AG08395 (cell line): ENCODE data around the gene FMNL2.

Experiments
- DNase-seq: peaks from one replicate; pipeline ENCODE4 v3.0.0; 2012; ENCODE audit warnings: mixed read lengths, low spot score

FMNL2 gene

GRCh38 chr2:152339556-152340286 lies 4.7 kb downstream of the FMNL2 start:
- no peak for DNase-seq

GRCh38 chr2:152342259-152343046 lies 7.5 kb downstream of the FMNL2 start:
- no peak for DNase-seq

- DNase-seq = no peak
Observed at GRCh38 chr2:152343426-152343825, 8.5 kb downstream of the FMNL2 start.

- DNase-seq = no peak
Observed at GRCh38 chr2:152344579-152345195, 9.7 kb downstream of the FMNL2 start.

- peak; percentile 66 for DNase-seq
Observed at GRCh38 chr2:152347076-152347475, 12.1 kb downstream of the FMNL2 start.

GRCh38 chr2:152348388-152348787 lies 13.4 kb downstream of the FMNL2 start:
- no peak for DNase-seq

- DNase-seq = no peak
Observed at GRCh38 chr2:152349416-152349815, 14.4 kb downstream of the FMNL2 start.

GRCh38 chr2:152350155-152350679 lies 15.2 kb downstream of the FMNL2 start:
- DNase-seq = no peak

GRCh38 chr2:152352616-152353015 lies 17.6 kb downstream of the FMNL2 start:
- no peak for DNase-seq

GRCh38 chr2:152353364-152353763 lies 18.4 kb downstream of the FMNL2 start:
- DNase-seq = no peak

- DNase-seq = peak; percentile 36
Observed at GRCh38 chr2:152354069-152354755, 19.2 kb downstream of the FMNL2 start.

- peak; percentile 19 for DNase-seq
Observed at GRCh38 chr2:152354909-152355308, 19.9 kb downstream of the FMNL2 start.

GRCh38 chr2:152355409-152355831 lies 20.4 kb downstream of the FMNL2 start:
- DNase-seq = peak; percentile 3

- no peak for DNase-seq
Observed at GRCh38 chr2:152359573-152360363, 24.8 kb downstream of the FMNL2 start.

GRCh38 chr2:152363936-152364335 lies 29.0 kb downstream of the FMNL2 start:
- DNase-seq = no peak

GRCh38 chr2:152367547-152368390 lies 32.8 kb downstream of the FMNL2 start:
- no peak for DNase-seq

GRCh38 chr2:152369176-152369860 lies 34.3 kb downstream of the FMNL2 start:
- DNase-seq = peak; percentile 57

- no peak for DNase-seq
Observed at GRCh38 chr2:152370783-152371182, 35.8 kb downstream of the FMNL2 start.

- no peak for DNase-seq
Observed at GRCh38 chr2:152372438-152372984, 37.5 kb downstream of the FMNL2 start.
